AG04450 (cell line): ENCODE data around the gene CDK5R2. TPM values are rescaled to one million over a fixed set of nuclear protein-coding genes. Genes with fewer than 3 reads are reported as not detected.

Source experiments
- CTCF ChIA-PET: fragments of 300-600, 350-600 bp; formaldehyde crosslinking; extraction: SDS; loops from one replicate; lab custom pipeline; 2022; ENCODE audit warnings: antibody characterized with exemption, inconsistent platforms; lab: Charles Lee
- POLR2A ChIA-PET: fragments of 350-600 bp; formaldehyde crosslinking; extraction: SDS; loops from one replicate; lab custom pipeline; 2021; ENCODE audit warnings: antibody characterized with exemption, inconsistent platforms; lab: Yijun Ruan, JAX
- DNase-seq: peaks from one replicate; pipeline ENCODE4 v3.0.0-alpha.2; 2011; ENCODE audit warnings: low read depth, low spot score
- H3K27ac ChIP-seq: one replicate; pipeline ENCODE4 v1.5.1; 2012; ENCODE audit warnings: low read depth, low read length, control low read depth
- H3K27me3 ChIP-seq: one replicate; pipeline ENCODE4 v1.6.0; 2012; ENCODE audit warnings: low read length; ENCODE audit not compliant: control insufficient read depth, insufficient read depth
- H3K4me3 ChIP-seq: 2 replicates; pipeline ENCODE4 v1.5.1; 2011; ENCODE audit warnings: mild to moderate bottlenecking, low read depth, low read length, control low read depth
- H3K9me3 ChIP-seq: 2 replicates; pipeline ENCODE4 v1.5.1; 2012; ENCODE audit warnings: low read length; ENCODE audit not compliant: control insufficient read depth, insufficient read depth
- CTCF ChIP-seq: IDR thresholded peaks from 2 replicates; pipeline ENCODE4 v1.5.1; 2011; ENCODE audit warnings: low read depth, low read length, control low read depth, inconsistent platforms
- polyA plus RNA-seq: library from polyadenylated mRNA; depleted of rRNA; stranded (reverse); fragments of >200 nt; gene quantifications from 2 replicates; pipeline ENCODE4 v1.2.3, GENCODE V29; 2011; rRNA removed
- small RNA-seq: library from RNA; depleted of rRNA; stranded (forward); fragments of <200 nt; gene quantifications from one replicate; pipeline ENCODE3, GENCODE V24; 2012; ENCODE audit warnings: low read depth; ENCODE audit not compliant: insufficient read length

CDK5R2 gene
- polyA plus RNA-seq, 1 experiment, result 0.05 TPM

DNA sequence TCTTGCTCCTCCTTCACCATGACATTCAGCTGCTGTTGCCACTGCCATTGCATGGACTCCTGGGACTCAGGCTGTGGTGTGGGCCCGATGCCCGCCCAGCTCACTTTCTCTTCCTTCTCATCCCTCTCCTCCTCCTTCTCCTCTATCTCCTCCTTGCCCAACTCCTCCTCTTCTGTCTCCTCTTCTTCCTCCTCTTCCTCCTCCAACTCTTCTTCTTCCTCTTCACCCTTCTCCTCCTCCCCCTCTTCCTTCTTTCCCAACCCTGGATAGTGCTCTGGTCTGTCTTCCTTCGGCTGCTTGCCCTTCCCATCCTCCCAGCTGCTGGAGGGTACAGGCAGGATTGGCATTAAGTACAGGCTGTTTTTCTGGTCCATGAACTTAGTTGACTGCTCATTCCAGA, 44.5 kb downstream of the CDK5R2 start:
- CTCF ChIA-PET, result interaction anchor here (0.6 to 1.2 kb wide), 2 partner anchors 9 to 24 kb away, joined by 3 to 5 read pairs; no protein-coding TSS in a partner anchor
- Histone ChIP-seq H3K27ac (no peak overlapping the region), H3K4me3 (no peak overlapping the region), H3K27me3 (peaks cover 71% of the 10 kb centered on the region), H3K9me3 (no peaks in the 10 kb centered on the region; the same call in 1 of the 2 replicates)
- TF ChIP-seq CTCF, result no peak
- DNase-seq, result no peak
- POLR2A ChIA-PET, result no interaction called here

- Histone ChIP-seq H3K27me3 (peaks cover 32% of the 10 kb centered on the region), H3K9me3 (no peaks in the 10 kb centered on the region), H3K4me3 (no peak overlapping the region), H3K27ac (no peak overlapping the region)
- no peak for DNase-seq
- ChIA-PET CTCF (no interaction called here), POLR2A (no interaction called here)
- TF ChIP-seq CTCF, result no peak
Measured at GRCh38 chr2:219009294-219009693, 49.8 kb downstream of the CDK5R2 start.

- Histone ChIP-seq H3K27me3 (peaks cover 27% of the 10 kb centered on the region), H3K9me3 (no peaks in the 10 kb centered on the region), H3K27ac (no peak overlapping the region), H3K4me3 (no peak overlapping the region)
- ChIA-PET CTCF (interaction anchor here (0.5 to 1.6 kb wide), 5 partner anchors 14 to 145 kb away, joined by 3 to 14 read pairs (median 4); no protein-coding TSS in a partner anchor), POLR2A (no interaction called here)
- TF ChIP-seq CTCF, result no peak; the same call in 1 of the 2 replicates
- DNase-seq, result no peak
Measured at GRCh38 chr2:219010162-219010756, 50.8 kb downstream of the CDK5R2 start.

GRCh38 chr2:219010873-219011272, 51.4 kb downstream of the CDK5R2 start:
- Histone ChIP-seq H3K9me3 (no peaks in the 10 kb centered on the region), H3K27me3 (peaks cover 21% of the 10 kb centered on the region), H3K27ac (no peak overlapping the region), H3K4me3 (no peak overlapping the region)
- DNase-seq, result no peak
- ChIA-PET POLR2A (no interaction called here), CTCF (interaction anchor here (0.6 to 1.6 kb wide), 5 partner anchors 15 to 144 kb away, joined by 3 to 14 read pairs (median 4); no protein-coding TSS in a partner anchor)
- TF ChIP-seq CTCF, result no peak

Small RNA genes within 50 kb of the gene (small RNA-seq; reads per million reads assigned to genes)
- gene MIR375, result not detected
- gene RNU6-642P, result not detected

Other genes with a start within 250 kb of the CDK5R2 start
- 16.3 and 18.0 TPM in 2 replicates for gene TTLL4, start 248.8 kb upstream of the CDK5R2 start, polyA plus RNA-seq
- gene CYP27A1, start 177.5 kb upstream of the CDK5R2 start, polyA plus RNA-seq, result 25.6 and 31.0 TPM in 2 replicates
- gene PRKAG3, start 127.9 kb upstream of the CDK5R2 start, polyA plus RNA-seq, result not detected in 2 replicates
- gene WNT6, start 99.9 kb upstream of the CDK5R2 start, polyA plus RNA-seq, result not detected in 2 replicates
- not detected in 2 replicates for gene WNT10A, start 78.8 kb upstream of the CDK5R2 start, polyA plus RNA-seq
- gene FEV, start 25.5 kb downstream of the CDK5R2 start, polyA plus RNA-seq, result not detected in 2 replicates
- 0.19 TPM in 1 of 2 replicates, not detected in the other for gene CRYBA2, start 33.8 kb downstream of the CDK5R2 start, polyA plus RNA-seq
- gene CFAP65, start 81.8 kb downstream of the CDK5R2 start, polyA plus RNA-seq, result not detected in 2 replicates
- 0.04 TPM in 1 of 2 replicates, not detected in the other for gene IHH, start 101.3 kb downstream of the CDK5R2 start, polyA plus RNA-seq
- gene NHEJ1, start 201.1 kb downstream of the CDK5R2 start, polyA plus RNA-seq, result 21.9 and 22.9 TPM in 2 replicates
- gene SLC23A3, start 210.4 kb downstream of the CDK5R2 start, polyA plus RNA-seq, result 0.26 and 0.53 TPM in 2 replicates
- gene CNPPD1, start 217.3 kb downstream of the CDK5R2 start, polyA plus RNA-seq, result 28.0 and 29.9 TPM in 2 replicates
- 71.7 and 78.7 TPM in 2 replicates for gene RETREG2, start 218.6 kb downstream of the CDK5R2 start, polyA plus RNA-seq
- 24.5 and 29.6 TPM in 2 replicates for gene ZFAND2B, start 247.1 kb downstream of the CDK5R2 start, polyA plus RNA-seq